OCI-LY7 (cell line): Measurements from ENCODE around the gene GFPT1. TPM values are rescaled to one million over a fixed set of nuclear protein-coding genes. Genes with fewer than 3 reads are reported as not detected.

Experiments
- BruUV-seq: library from RNA; stranded (reverse); fragments of 400-500 nt; replicated peaks from 2 replicates; lab custom pipeline; 2021; lab: Mats Ljungman, UMichigan
- CTCF ChIA-PET: fragments of 300-600 bp; sonication (Branson Sonifier 250); formaldehyde crosslinking; loops from one replicate; lab custom pipeline; 2022; ENCODE audit warnings: antibody characterized with exemption; ENCODE audit not compliant: unreplicated experiment; lab: Charles Lee
- POLR2A ChIA-PET: fragments of 300-600 bp; sonication (Branson Sonifier 250); formaldehyde crosslinking; loops from one replicate; lab custom pipeline; 2022; ENCODE audit warnings: antibody characterized with exemption; lab: Charles Lee
- DNase-seq: peaks from one replicate; pipeline ENCODE4 v3.0.0-alpha.2; 2015; ENCODE audit warnings: low spot score
- H2AFZ ChIP-seq: fragments of 200-600 bp; sonication (generic), shearing (Covaris generic); 2 replicates; pipeline ENCODE4 v1.6.1; 2014; ENCODE audit warnings: mild to moderate bottlenecking, antibody characterized with exemption, low read length, moderate library complexity
- H3K27ac ChIP-seq: fragments of 200-600 bp; sonication (generic); 2 replicates; pipeline ENCODE4 v1.5.1; 2014; ENCODE audit warnings: mixed run types, low read depth, mild to moderate bottlenecking, moderate library complexity, low read length, inconsistent platforms; ENCODE audit not compliant: poor library complexity, severe bottlenecking
- H3K36me3 ChIP-seq: fragments of 200-600 bp; sonication (generic); 2 replicates; pipeline ENCODE4 v1.6.1; 2014; ENCODE audit warnings: mild to moderate bottlenecking, antibody characterized with exemption, low read length, moderate library complexity, mixed read lengths; ENCODE audit not compliant: insufficient read depth
- H3K4me1 ChIP-seq: fragments of 200-600 bp; sonication (generic); 2 replicates; pipeline ENCODE4 v1.5.1; 2014; ENCODE audit warnings: mild to moderate bottlenecking, low read length; ENCODE audit not compliant: insufficient read depth, poor library complexity, severe bottlenecking
- H3K4me2 ChIP-seq: fragments of 200-600 bp; sonication (generic); 2 replicates; pipeline ENCODE4 v1.6.1; 2014; ENCODE audit warnings: mild to moderate bottlenecking, low read length
- H3K4me3 ChIP-seq: fragments of 200-600 bp; sonication (generic); 2 replicates; pipeline ENCODE4 v1.5.1; 2014; ENCODE audit warnings: mild to moderate bottlenecking, low read depth, low read length; ENCODE audit not compliant: poor library complexity, severe bottlenecking
- H3K79me2 ChIP-seq: fragments of 200-600 bp; sonication (generic); 2 replicates; pipeline ENCODE4 v1.6.1; 2016; ENCODE audit warnings: low read depth, mild to moderate bottlenecking, low read length, moderate library complexity, mixed read lengths; ENCODE audit not compliant: insufficient read depth
- H3K9me2 ChIP-seq: fragments of 200-600 bp; sonication (generic); 2 replicates; pipeline ENCODE4 v1.6.1; 2016; ENCODE audit warnings: mild to moderate bottlenecking, low read length, mixed read lengths; ENCODE audit not compliant: insufficient read depth
- H3K9me3 ChIP-seq: fragments of 200-600 bp; sonication (generic); 2 replicates; pipeline ENCODE4 v1.6.1; 2014; ENCODE audit warnings: mild to moderate bottlenecking, mixed run types, low read length, mixed read lengths
- H4K20me1 ChIP-seq: fragments of 200-600 bp; sonication (generic); 2 replicates; pipeline ENCODE4 v1.6.1; 2014; ENCODE audit warnings: mild to moderate bottlenecking, antibody characterized with exemption, low read length, moderate library complexity, mixed read lengths; ENCODE audit not compliant: insufficient read depth
- CTCF ChIP-seq: fragments of 200-600 bp; sonication (generic); conservative IDR thresholded peaks from 2 replicates; pipeline ENCODE4 v1.5.1; 2014; ENCODE audit warnings: mild to moderate bottlenecking, antibody characterized with exemption, low read length, moderate library complexity, mixed read lengths
- EZH2phosphoT487 ChIP-seq: fragments of 200-600 bp; sonication (generic); IDR thresholded peaks from 2 replicates; pipeline ENCODE4 v1.6.1; 2018; ENCODE audit warnings: low read depth, borderline replicate concordance, mild to moderate bottlenecking, mixed run types, antibody characterized with exemption, low read length, moderate library complexity, mixed read lengths
- intact Hi-C: fragments of 100-400 bp; cut with micrococcal nuclease; formaldehyde crosslinking; loops from one replicate; pipeline ENCODE4 v1.10.0; 2022; ENCODE audit not compliant: unreplicated experiment
- total RNA-seq, 2 experiments: library from RNA; depleted of rRNA in 1 of 2; stranded (reverse); fragments of >200 nt in 1 of 2; shearing (Covaris generic) in 1 of 2; gene quantifications; 2 replicates each; pipeline ENCODE4 v1.2.3, GENCODE V29; 2014 to 2022

The GFPT1 gene
- total RNA-seq, 2 experiments from 2014 or later: 11.0 to 31.2 TPM

- CTCF ChIA-PET: no interaction called here
- Histone ChIP-seq H3K9me3 (no peaks in the 10 kb centered on the region), H3K27ac (no peak overlapping the region), H3K9me2 (no peaks in the 10 kb centered on the region), H3K4me2 (peak overlapping the region; percentile 97), H3K4me1 (peaks cover 21% of the 10 kb centered on the region), H2AFZ (no peak overlapping the region), H3K36me3 (no peaks in the 10 kb centered on the region; the same call in 1 of the 2 replicates), H3K79me2 (peaks cover 61% of the 10 kb centered on the region), H3K4me3 (peak overlapping the region; percentile 90), H4K20me1 (0 out of 2 replicates have a peak, but pooled peaks cover 8% of the 10 kb centered on the region)
- POLR2A ChIA-PET: interaction anchor here (0.6 to 2.1 kb wide), 5 partner anchors 8 to 674 kb away, joined by 3 to 11 read pairs (median 4); partner anchors contain the start of gene NFU1
- TF ChIP-seq CTCF: no peak
- TF ChIP-seq EZH2phosphoT487: no peak
- TSS peak; percentile 55 for BruUV-seq
- intact Hi-C loops: loop anchor here (2.0 kb wide), 1 partner anchor 257 kb away; the partner anchor contains the start of gene AAK1
- DNase-seq: peak; percentile 16
Measured at GRCh38 chr2:69385443-69386151, 1.4 kb downstream of the GFPT1 start.

DNA sequence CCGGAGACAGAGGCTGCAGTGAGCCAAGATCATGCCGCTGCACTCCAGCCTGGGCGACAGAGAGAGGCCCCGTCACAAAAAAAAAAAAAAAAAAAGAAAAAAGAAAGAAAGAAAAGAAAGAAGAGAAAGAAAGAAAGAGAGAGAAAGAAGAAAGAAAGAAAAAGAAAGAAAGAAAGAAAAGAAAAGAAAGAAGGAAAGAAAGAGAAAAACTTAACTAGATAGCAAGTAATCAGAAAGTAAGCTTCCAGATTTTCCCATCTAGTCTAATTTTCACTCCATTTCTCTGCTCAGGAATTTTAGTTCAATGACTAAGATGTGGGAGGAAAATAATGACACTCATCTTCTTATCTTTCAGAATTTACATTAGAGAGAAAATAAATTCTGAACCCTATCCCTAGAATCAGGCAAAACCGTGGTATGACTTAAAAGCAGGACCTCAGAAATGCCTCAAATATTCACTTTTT lies 2.4 kb downstream of the GFPT1 start:
- POLR2A ChIA-PET: interaction anchor here (0.7 to 2.1 kb wide), 3 partner anchors 10 to 119 kb away, joined by 5 to 11 read pairs (median 8); partner anchors contain the start of gene NFU1
- H3K9me3 ChIP-seq: no peaks in the 10 kb centered on the region
- H3K9me2 ChIP-seq: no peaks in the 10 kb centered on the region
- 0 out of 2 replicates have a peak overlapping the region, but pooled peaks have one; percentile 20 for H3K4me2 ChIP-seq
- no peak for DNase-seq
- no peak overlapping the region for H3K27ac ChIP-seq
- TF ChIP-seq EZH2phosphoT487: no peak
- BruUV-seq: no TSS peak
- no peak overlapping the region for H2AFZ ChIP-seq
- intact Hi-C loops: no loop called here
- no peak overlapping the region for H3K4me3 ChIP-seq
- peaks cover 11% of the 10 kb centered on the region; the same call in 1 of the 2 replicates for H4K20me1 ChIP-seq
- H3K36me3 ChIP-seq: no peaks in the 10 kb centered on the region; the same call in 1 of the 2 replicates
- peaks cover 21% of the 10 kb centered on the region for H3K4me1 ChIP-seq
- peaks cover 67% of the 10 kb centered on the region for H3K79me2 ChIP-seq
- CTCF ChIA-PET: no interaction called here

GRCh38 chr2:69383176-69383812 lies 3.7 kb downstream of the GFPT1 start:
- CTCF ChIA-PET: no interaction called here
- no peaks in the 10 kb centered on the region for H3K9me3 ChIP-seq
- no peak overlapping the region for H3K4me2 ChIP-seq

More at GRCh38 chr2:69383176-69383812, 3.7 kb downstream of the GFPT1 start:
- no peak overlapping the region for H2AFZ ChIP-seq
- H3K9me2 ChIP-seq: no peaks in the 10 kb centered on the region
- DNase-seq: no peak
- H3K4me1 ChIP-seq: peaks cover 21% of the 10 kb centered on the region
- H3K36me3 ChIP-seq: no peaks in the 10 kb centered on the region; the same call in 1 of the 2 replicates
- no peak for TF ChIP-seq EZH2phosphoT487
- no peak for TF ChIP-seq CTCF
- TSS peak; percentile 21 for BruUV-seq
- no peak overlapping the region for H3K4me3 ChIP-seq
- peaks cover 11% of the 10 kb centered on the region; the same call in 1 of the 2 replicates for H4K20me1 ChIP-seq
- POLR2A ChIA-PET: interaction anchor here (1.0 to 1.7 kb wide), 2 partner anchors 8 to 17 kb away, joined by 3 to 8 read pairs; no protein-coding TSS in a partner anchor
- peaks cover 77% of the 10 kb centered on the region for H3K79me2 ChIP-seq
- intact Hi-C loops: no loop called here
- H3K27ac ChIP-seq: no peak overlapping the region
